CD4-positive, alpha-beta memory T cell (primary cell): ENCODE measurements around the gene ABL2. TPM values are rescaled to one million over a fixed set of nuclear protein-coding genes. Genes with fewer than 3 reads are reported as not detected.

Source experiments
- polyA plus RNA-seq, 2 donors: library from polyadenylated mRNA; unstranded; fragments of 300-500 nt; fragmentation: Illumina TruSeq; gene quantifications; one replicate each; pipeline ENCODE4 v1.2.3, GENCODE V29; 2021
- total RNA-seq, 2 experiments: library from RNA; stranded (reverse); gene quantifications; one replicate each; pipeline ENCODE4 v1.2.3, GENCODE V29; 2021

Gene ABL2
- total and polyA plus RNA-seq, 4 experiments from 2014 or later: 1.2 to 18.6 (median 9.5) TPM

Other genes with a start within 250 kb of the ABL2 start
- 10 to 100 TPM; 29.6 to 31.9 TPM for gene FAM20B, start 203.8 kb downstream of the ABL2 start, total RNA-seq
- gene FAM20B, start 203.8 kb downstream of the ABL2 start, polyA plus RNA-seq: 1 to 10 TPM; 4.3 to 8.8 TPM
- 10 to 100 TPM; 25.4 to 27.3 TPM for gene TOR3A, start 147.6 kb downstream of the ABL2 start, total RNA-seq
- gene TOR3A, start 147.6 kb downstream of the ABL2 start, polyA plus RNA-seq: 10 to 100 TPM; 37.2 to 51.3 TPM
- gene SOAT1, start 64.1 kb upstream of the ABL2 start, total RNA-seq: 10 to 100 TPM; 51.2 to 51.6 TPM
- gene SOAT1, start 64.1 kb upstream of the ABL2 start, polyA plus RNA-seq: 100 to 1,000 TPM in 1 of 2 donors, 10 to 100 TPM in 1; 81.0 to 103 TPM
- gene AXDND1, start 136.3 kb upstream of the ABL2 start, total RNA-seq: 1 to 10 TPM in 1 of 2 experiments, under 1 TPM in 1; 0.44 to 1.3 TPM
- not detected for gene AXDND1, start 136.3 kb upstream of the ABL2 start, polyA plus RNA-seq